OCI-LY7 (cell line): ENCODE measurements around the gene DTHD1.
A peak's percentile ranks its signal among the peaks of the same experiment; 100 is the strongest.

Experiments used
- EZH2phosphoT487 ChIP-seq: fragments of 200-600 bp; sonication (generic); IDR thresholded peaks from 2 replicates; pipeline ENCODE4 v1.6.1; 2018; ENCODE audit warnings: low read depth, borderline replicate concordance, mild to moderate bottlenecking, mixed run types, antibody characterized with exemption, low read length, moderate library complexity, mixed read lengths
- TF ChIP-seq, protein P1 (sequence below): fragments of 200-600 bp; sonication (generic); conservative IDR thresholded peaks from 2 replicates; pipeline ENCODE4 v1.5.1; 2014; ENCODE audit warnings: mild to moderate bottlenecking, antibody characterized with exemption, low read length, moderate library complexity, mixed read lengths

DNA sequence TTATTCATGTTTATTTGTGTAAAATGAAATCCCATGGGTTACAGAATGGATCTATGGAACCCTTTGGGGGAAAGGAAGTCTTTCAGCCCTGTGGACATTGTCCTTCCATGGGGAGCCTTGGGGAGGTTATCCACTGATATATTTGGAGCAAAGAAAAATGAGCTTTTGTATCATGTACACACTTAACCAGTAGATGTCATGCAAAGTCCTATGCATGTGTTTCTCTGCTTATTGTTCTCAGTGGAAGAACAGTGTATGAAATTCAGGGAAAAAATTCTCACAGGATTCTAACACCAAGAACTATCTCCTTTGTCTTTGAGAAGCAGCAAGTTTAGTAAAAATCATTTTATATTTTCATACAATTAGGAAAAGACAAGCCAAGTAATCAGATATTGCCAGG lies 105.3 kb downstream of the DTHD1 start:
- TF ChIP-seq, protein P1, sequence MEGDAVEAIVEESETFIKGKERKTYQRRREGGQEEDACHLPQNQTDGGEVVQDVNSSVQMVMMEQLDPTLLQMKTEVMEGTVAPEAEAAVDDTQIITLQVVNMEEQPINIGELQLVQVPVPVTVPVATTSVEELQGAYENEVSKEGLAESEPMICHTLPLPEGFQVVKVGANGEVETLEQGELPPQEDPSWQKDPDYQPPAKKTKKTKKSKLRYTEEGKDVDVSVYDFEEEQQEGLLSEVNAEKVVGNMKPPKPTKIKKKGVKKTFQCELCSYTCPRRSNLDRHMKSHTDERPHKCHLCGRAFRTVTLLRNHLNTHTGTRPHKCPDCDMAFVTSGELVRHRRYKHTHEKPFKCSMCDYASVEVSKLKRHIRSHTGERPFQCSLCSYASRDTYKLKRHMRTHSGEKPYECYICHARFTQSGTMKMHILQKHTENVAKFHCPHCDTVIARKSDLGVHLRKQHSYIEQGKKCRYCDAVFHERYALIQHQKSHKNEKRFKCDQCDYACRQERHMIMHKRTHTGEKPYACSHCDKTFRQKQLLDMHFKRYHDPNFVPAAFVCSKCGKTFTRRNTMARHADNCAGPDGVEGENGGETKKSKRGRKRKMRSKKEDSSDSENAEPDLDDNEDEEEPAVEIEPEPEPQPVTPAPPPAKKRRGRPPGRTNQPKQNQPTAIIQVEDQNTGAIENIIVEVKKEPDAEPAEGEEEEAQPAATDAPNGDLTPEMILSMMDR: 0 out of 2 replicates have a peak, but pooled peaks have one; percentile 18
- TF ChIP-seq EZH2phosphoT487: no peak
